Measurements from ENCODE around the gene EHD4. TPM values are rescaled to one million over a fixed set of nuclear protein-coding genes. Genes with fewer than 3 reads are reported as not detected.
A peak's percentile ranks its signal among the peaks of the same experiment; 100 is the strongest.

The EHD4 gene
- total RNA-seq, 1 experiment from 2014 or later = 22.0 TPM

GRCh38 chr15:41979493-41980266 lies 7.3 kb upstream of the EHD4 start:
- no peak for DNase-seq
- no peak overlapping the region for H3K4me3 ChIP-seq (ENCODE audit: insufficient read depth, low read depth, low read length)

GRCh38 chr15:41978534-41978933 lies 6.2 kb upstream of the EHD4 start:
- H3K27me3 ChIP-seq (ENCODE audit: control insufficient read depth, insufficient read depth, low read length) = no peaks in the 10 kb centered on the region

More at GRCh38 chr15:41979493-41980266, 7.3 kb upstream of the EHD4 start:
- Histone ChIP-seq H3K36me3 (replicated peaks; ENCODE audit: control insufficient read depth, insufficient read depth, low read length) (no peaks in the 10 kb centered on the region), H3K27me3 (ENCODE audit: control insufficient read depth, insufficient read depth, low read length) (no peaks in the 10 kb centered on the region)

GRCh38 chr15:41977757-41978383 lies 5.5 kb upstream of the EHD4 start:
- Histone ChIP-seq H3K4me3 (ENCODE audit: insufficient read depth, low read depth, low read length) (no peak overlapping the region), H3K36me3 (replicated peaks; ENCODE audit: control insufficient read depth, insufficient read depth, low read length) (no peaks in the 10 kb centered on the region), H3K27me3 (ENCODE audit: control insufficient read depth, insufficient read depth, low read length) (no peaks in the 10 kb centered on the region)
- DNase-seq = no peak

More at GRCh38 chr15:41978534-41978933, 6.2 kb upstream of the EHD4 start:
- H3K4me3 ChIP-seq (ENCODE audit: insufficient read depth, low read depth, low read length) = no peak overlapping the region
- H3K36me3 ChIP-seq (replicated peaks; ENCODE audit: control insufficient read depth, insufficient read depth, low read length) = no peaks in the 10 kb centered on the region
- no peak for DNase-seq

GRCh38 chr15:41975669-41976068 lies 3.3 kb upstream of the EHD4 start:
- Histone ChIP-seq H3K36me3 (replicated peaks; ENCODE audit: control insufficient read depth, insufficient read depth, low read length) (no peaks in the 10 kb centered on the region), H3K4me3 (ENCODE audit: insufficient read depth, low read depth, low read length) (no peak overlapping the region), H3K27me3 (ENCODE audit: control insufficient read depth, insufficient read depth, low read length) (no peaks in the 10 kb centered on the region)
- no peak for DNase-seq

- H3K27me3 ChIP-seq (ENCODE audit: control insufficient read depth, insufficient read depth, low read length) = no peaks in the 10 kb centered on the region
- H3K4me3 ChIP-seq (ENCODE audit: insufficient read depth, low read depth, low read length) = no peak overlapping the region
- H3K36me3 ChIP-seq (replicated peaks; ENCODE audit: control insufficient read depth, insufficient read depth, low read length) = no peaks in the 10 kb centered on the region
- DNase-seq = no peak
Observed at GRCh38 chr15:41974041-41974440, 1.7 kb upstream of the EHD4 start.

GRCh38 chr15:41971895-41972252 lies 483 bp downstream of the EHD4 start:
- no peaks in the 10 kb centered on the region for H3K27me3 ChIP-seq (ENCODE audit: control insufficient read depth, insufficient read depth, low read length)
- H3K36me3 ChIP-seq (replicated peaks; ENCODE audit: control insufficient read depth, insufficient read depth, low read length) = no peaks in the 10 kb centered on the region
- H3K4me3 ChIP-seq (ENCODE audit: insufficient read depth, low read depth, low read length) = peak overlapping the region; percentile 99
- peak; percentile 85 for DNase-seq

- no peaks in the 10 kb centered on the region for H3K27me3 ChIP-seq (ENCODE audit: control insufficient read depth, insufficient read depth, low read length)
- H3K4me3 ChIP-seq (ENCODE audit: insufficient read depth, low read depth, low read length) = peak overlapping the region; percentile 99
- peak; percentile 78 for DNase-seq
- H3K36me3 ChIP-seq (replicated peaks; ENCODE audit: control insufficient read depth, insufficient read depth, low read length) = no peaks in the 10 kb centered on the region
Observed at GRCh38 chr15:41971089-41971894, 1.1 kb downstream of the EHD4 start.

GRCh38 chr15:41970456-41970855 lies 1.9 kb downstream of the EHD4 start:
- no peak overlapping the region for H3K4me3 ChIP-seq (ENCODE audit: insufficient read depth, low read depth, low read length)
- DNase-seq = no peak

GRCh38 chr15:41969851-41970431 lies 2.4 kb downstream of the EHD4 start:
- Histone ChIP-seq H3K27me3 (ENCODE audit: control insufficient read depth, insufficient read depth, low read length) (no peaks in the 10 kb centered on the region), H3K4me3 (ENCODE audit: insufficient read depth, low read depth, low read length) (no peak overlapping the region), H3K36me3 (replicated peaks; ENCODE audit: control insufficient read depth, insufficient read depth, low read length) (no peaks in the 10 kb centered on the region)

More at GRCh38 chr15:41970456-41970855, 1.9 kb downstream of the EHD4 start:
- Histone ChIP-seq H3K27me3 (ENCODE audit: control insufficient read depth, insufficient read depth, low read length) (no peaks in the 10 kb centered on the region), H3K36me3 (replicated peaks; ENCODE audit: control insufficient read depth, insufficient read depth, low read length) (no peaks in the 10 kb centered on the region)

GRCh38 chr15:41968701-41969100 lies 3.7 kb downstream of the EHD4 start:
- H3K4me3 ChIP-seq (ENCODE audit: insufficient read depth, low read depth, low read length) = no peak overlapping the region
- H3K36me3 ChIP-seq (replicated peaks; ENCODE audit: control insufficient read depth, insufficient read depth, low read length) = no peaks in the 10 kb centered on the region
- no peak for DNase-seq

More at GRCh38 chr15:41969851-41970431, 2.4 kb downstream of the EHD4 start:
- no peak for DNase-seq

GRCh38 chr15:41967506-41968206 lies 4.7 kb downstream of the EHD4 start:
- Histone ChIP-seq H3K27me3 (ENCODE audit: control insufficient read depth, insufficient read depth, low read length) (no peaks in the 10 kb centered on the region), H3K4me3 (ENCODE audit: insufficient read depth, low read depth, low read length) (no peak overlapping the region), H3K36me3 (replicated peaks; ENCODE audit: control insufficient read depth, insufficient read depth, low read length) (no peaks in the 10 kb centered on the region)
- no peak for DNase-seq

More at GRCh38 chr15:41968701-41969100, 3.7 kb downstream of the EHD4 start:
- no peaks in the 10 kb centered on the region for H3K27me3 ChIP-seq (ENCODE audit: control insufficient read depth, insufficient read depth, low read length)

GRCh38 chr15:41966920-41967465 lies 5.4 kb downstream of the EHD4 start:
- H3K27me3 ChIP-seq (ENCODE audit: control insufficient read depth, insufficient read depth, low read length) = no peaks in the 10 kb centered on the region
- no peaks in the 10 kb centered on the region for H3K36me3 ChIP-seq (replicated peaks; ENCODE audit: control insufficient read depth, insufficient read depth, low read length)
- no peak for DNase-seq

GRCh38 chr15:41966414-41966812 lies 5.9 kb downstream of the EHD4 start:
- no peaks in the 10 kb centered on the region for H3K27me3 ChIP-seq (ENCODE audit: control insufficient read depth, insufficient read depth, low read length)
- H3K4me3 ChIP-seq (ENCODE audit: insufficient read depth, low read depth, low read length) = no peak overlapping the region
- H3K36me3 ChIP-seq (replicated peaks; ENCODE audit: control insufficient read depth, insufficient read depth, low read length) = no peaks in the 10 kb centered on the region
- no peak for DNase-seq

More at GRCh38 chr15:41966920-41967465, 5.4 kb downstream of the EHD4 start:
- H3K4me3 ChIP-seq (ENCODE audit: insufficient read depth, low read depth, low read length) = no peak overlapping the region

All from H7 (cell line).